HUES6 (cell line): ENCODE results near the gene TBC1D13.

Experiments
- H3K27ac ChIP-seq: 2 replicates; pipeline ENCODE4 v1.7.0; 2013; ENCODE audit warnings: low read depth, mild to moderate bottlenecking, low read length, inconsistent platforms
- H3K27me3 ChIP-seq: 2 replicates; pipeline ENCODE4 v1.6.1; 2013; ENCODE audit warnings: low read length; ENCODE audit not compliant: control insufficient read depth, insufficient read depth
- H3K36me3 ChIP-seq: 2 replicates; pipeline ENCODE4 v1.6.1; 2013; ENCODE audit warnings: low read length; ENCODE audit not compliant: control insufficient read depth, insufficient read depth
- H3K4me1 ChIP-seq: 2 replicates; pipeline ENCODE4 v1.6.1; 2013; ENCODE audit warnings: low read length; ENCODE audit not compliant: control insufficient read depth, insufficient read depth
- H3K4me3 ChIP-seq: 2 replicates; pipeline ENCODE4 v1.5.1; 2013; ENCODE audit warnings: low read depth, low read length
- H3K9ac ChIP-seq: one replicate; pipeline ENCODE4 v1.6.1; 2013; ENCODE audit warnings: mild to moderate bottlenecking, low read length
- H3K9me3 ChIP-seq: 2 replicates; pipeline ENCODE4 v1.6.1; 2013; ENCODE audit warnings: low read depth, low read length; ENCODE audit not compliant: control insufficient read depth, insufficient read depth

TBC1D13 gene

DNA sequence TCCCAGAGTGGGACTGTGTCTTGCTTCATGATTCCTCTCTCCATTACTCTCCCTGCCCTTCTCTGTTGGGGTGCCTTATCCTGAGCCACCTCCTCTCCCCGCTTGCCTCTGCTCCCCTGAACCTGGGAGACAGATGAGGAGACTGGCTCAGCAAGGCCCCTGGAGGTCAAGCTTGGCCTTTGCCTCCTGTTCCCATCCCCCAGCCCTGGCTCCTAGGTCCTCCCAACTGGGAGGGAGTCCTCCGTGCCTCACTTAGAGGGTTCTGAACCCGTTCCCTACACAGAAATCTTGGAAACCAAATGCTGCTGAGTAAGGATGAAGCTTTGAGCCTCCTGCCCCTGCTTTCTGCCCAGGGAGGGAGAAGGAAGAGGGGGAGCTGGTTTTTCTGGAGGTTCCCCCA is 21.5 kb downstream of the TBC1D13 start:
- H3K4me3 ChIP-seq: no peak overlapping the region
- H3K27me3 ChIP-seq: no peaks in the 10 kb centered on the region
- peaks cover 48% of the 10 kb centered on the region for H3K36me3 ChIP-seq
- no peak overlapping the region for H3K27ac ChIP-seq
- no peaks in the 10 kb centered on the region for H3K4me1 ChIP-seq
- H3K9ac ChIP-seq: no peak overlapping the region
- H3K9me3 ChIP-seq: no peaks in the 10 kb centered on the region

DNA sequence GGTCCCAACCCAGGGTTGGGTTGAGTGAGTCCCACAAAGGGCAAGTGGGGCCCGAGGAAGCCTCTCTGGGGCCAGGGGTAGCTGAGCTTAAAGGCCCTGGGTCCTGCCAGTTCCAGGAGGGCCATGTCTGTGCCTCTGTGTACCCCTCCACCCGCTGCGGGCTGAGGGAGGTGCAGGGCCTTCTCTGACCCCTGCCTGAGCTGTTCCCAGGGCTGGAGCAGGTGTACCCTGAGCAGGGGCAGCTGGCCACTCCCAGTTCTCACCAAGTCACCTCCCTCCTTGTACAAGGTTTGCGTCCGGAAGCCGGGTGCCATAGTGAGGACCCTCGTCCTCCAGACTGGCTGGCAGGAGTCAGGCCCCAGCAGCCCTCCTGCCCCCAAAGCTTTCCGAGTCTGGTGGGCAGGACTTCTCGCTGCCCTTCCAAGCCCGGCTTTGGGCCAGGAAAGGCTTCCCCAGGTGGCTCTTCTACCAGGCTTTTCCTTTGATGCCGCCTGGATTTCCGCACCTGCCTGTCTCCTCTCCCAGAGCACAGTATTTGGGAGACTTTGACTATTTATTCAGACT is 22.1 kb downstream of the TBC1D13 start:
- Histone ChIP-seq H3K36me3 (peaks cover 42% of the 10 kb centered on the region), H3K27ac (no peak overlapping the region), H3K4me3 (no peak overlapping the region), H3K4me1 (no peaks in the 10 kb centered on the region), H3K9me3 (no peaks in the 10 kb centered on the region), H3K9ac (no peak overlapping the region), H3K27me3 (no peaks in the 10 kb centered on the region)

DNA sequence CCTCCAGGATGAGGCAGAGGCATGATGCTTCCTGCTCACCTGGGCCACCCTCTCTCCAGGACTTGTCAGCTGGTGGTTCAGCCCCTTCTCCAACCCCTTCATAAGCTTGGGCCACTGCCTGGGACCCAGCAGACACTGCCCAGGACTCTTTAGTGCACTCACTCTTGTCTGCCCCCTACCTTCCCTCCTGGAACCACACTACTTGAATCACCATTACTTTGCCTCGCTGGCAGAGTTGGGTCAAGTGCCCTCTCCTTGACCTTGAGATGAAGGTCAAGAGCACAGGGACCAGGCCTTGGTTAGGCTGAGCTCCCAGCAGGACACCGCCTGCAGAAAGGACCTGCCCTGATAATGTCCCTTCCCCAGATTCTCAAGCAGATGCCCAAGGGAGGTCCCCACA is 22.8 kb downstream of the TBC1D13 start:
- H3K9ac ChIP-seq: no peak overlapping the region
- H3K36me3 ChIP-seq: peaks cover 41% of the 10 kb centered on the region
- H3K4me3 ChIP-seq: no peak overlapping the region
- no peaks in the 10 kb centered on the region for H3K9me3 ChIP-seq
- no peak overlapping the region for H3K27ac ChIP-seq
- no peaks in the 10 kb centered on the region for H3K4me1 ChIP-seq
- H3K27me3 ChIP-seq: no peaks in the 10 kb centered on the region

DNA sequence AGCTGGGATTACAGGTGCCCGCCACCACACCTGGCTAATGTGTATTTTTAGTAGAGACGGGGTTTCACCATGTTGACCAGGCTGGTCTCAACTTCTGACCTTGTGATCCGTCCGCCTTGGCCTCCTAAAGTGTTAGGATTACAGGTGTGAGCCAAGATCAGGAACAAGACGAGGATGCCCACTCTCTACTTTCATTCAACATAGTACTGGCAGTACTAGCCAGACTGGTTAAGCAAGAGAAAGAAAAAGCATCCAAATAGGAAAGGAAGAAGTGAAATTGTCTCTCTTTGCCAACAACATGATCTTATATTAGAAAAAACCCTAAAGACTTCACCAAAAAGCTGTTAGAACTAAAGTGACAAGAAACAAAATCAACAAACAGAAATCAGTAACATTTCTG is 23.8 kb downstream of the TBC1D13 start:
- Histone ChIP-seq H3K4me1 (no peaks in the 10 kb centered on the region), H3K27ac (no peak overlapping the region), H3K36me3 (peaks cover 31% of the 10 kb centered on the region), H3K9me3 (no peaks in the 10 kb centered on the region), H3K4me3 (no peak overlapping the region), H3K27me3 (no peaks in the 10 kb centered on the region), H3K9ac (no peak overlapping the region)

DNA sequence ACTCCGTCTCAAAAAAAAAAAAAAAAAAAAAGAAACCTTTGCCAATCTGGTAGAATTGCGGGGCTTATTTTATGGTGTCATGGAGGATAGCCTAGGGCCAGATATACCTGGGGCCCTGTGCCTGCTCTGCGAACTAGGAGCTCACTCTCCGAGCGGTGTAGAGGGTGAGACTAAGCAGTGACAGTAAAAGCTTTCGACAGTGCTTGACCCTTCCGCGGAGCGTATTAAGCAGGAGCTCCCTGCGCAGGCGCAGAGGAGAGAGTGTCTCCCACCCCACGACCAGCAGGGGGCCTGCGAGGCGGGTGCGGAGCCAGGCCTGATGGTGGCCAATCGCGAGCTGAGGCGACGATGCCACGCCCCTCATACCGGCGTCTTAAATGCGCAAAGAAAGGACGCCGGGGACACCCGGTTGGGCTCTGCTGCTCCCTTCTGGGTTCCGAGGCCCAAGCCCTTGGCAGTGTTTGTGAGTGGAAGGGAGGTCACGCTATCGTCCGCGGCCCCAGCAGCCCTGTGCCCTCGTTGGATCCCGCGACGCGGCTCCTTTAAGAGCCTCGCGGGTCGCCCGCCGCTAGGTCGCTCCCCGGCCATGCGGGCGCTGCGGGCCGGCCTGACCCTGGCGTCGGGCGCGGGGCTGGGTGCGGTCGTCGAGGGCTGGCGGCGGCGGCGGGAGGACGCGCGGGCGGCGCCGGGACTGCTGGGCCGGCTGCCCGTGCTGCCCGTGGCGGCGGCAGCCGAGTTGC is 31.2 kb downstream of the TBC1D13 start, which contains the start of gene ENDOG:
Gene ENDOG (plus strand): TSS at position 402 of the 740 bp plus-strand sequence. CDS start 185 bp downstream, at position 587.
- Histone ChIP-seq H3K4me1 (peaks cover 11% of the 10 kb centered on the region), H3K9me3 (no peaks in the 10 kb centered on the region), H3K27me3 (no peaks in the 10 kb centered on the region), H3K4me3 (peak within 1 kb of the TSS; percentile 83), H3K27ac (no peak within 1 kb of the TSS), H3K9ac (peak within 1 kb of the TSS; percentile 69), H3K36me3 (peaks cover 30% of the 10 kb centered on the region)

DNA sequence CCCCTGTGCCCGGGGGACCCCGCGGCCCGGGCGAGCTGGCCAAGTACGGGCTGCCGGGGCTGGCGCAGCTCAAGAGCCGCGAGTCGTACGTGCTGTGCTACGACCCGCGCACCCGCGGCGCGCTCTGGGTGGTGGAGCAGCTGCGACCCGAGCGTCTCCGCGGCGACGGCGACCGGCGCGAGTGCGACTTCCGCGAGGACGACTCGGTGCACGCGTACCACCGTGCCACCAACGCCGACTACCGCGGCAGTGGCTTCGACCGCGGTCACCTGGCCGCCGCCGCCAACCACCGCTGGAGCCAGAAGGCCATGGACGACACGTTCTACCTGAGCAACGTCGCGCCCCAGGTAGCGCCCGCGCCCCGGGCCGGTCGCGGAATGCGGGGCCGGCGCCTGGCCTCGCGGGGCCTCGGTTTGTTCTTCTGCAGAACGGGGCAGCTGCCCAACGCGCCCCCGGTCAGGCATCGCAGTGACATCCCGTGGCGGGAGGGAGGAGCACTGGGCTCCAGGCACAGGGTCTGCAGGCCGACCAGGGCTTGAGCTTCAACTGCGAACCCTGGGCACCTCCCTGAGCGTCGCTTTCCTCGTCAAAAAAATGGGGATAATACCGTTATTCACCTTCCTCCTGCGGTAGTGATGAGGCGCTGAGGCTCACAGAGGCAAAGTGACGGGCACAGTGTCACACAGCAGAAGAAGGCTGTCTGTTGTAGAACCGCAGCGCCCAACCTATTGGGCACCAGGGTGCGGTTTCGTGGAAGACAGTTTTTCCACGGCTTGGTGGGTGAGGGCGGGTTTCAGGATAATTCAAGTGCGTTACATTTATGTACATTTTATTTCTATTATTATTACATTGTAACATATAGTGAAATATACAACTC is 32.0 kb downstream of the TBC1D13 start:
- peaks cover 38% of the 10 kb centered on the region for H3K36me3 ChIP-seq
- H3K9me3 ChIP-seq: no peaks in the 10 kb centered on the region
- H3K9ac ChIP-seq: peak overlapping the region; percentile 69
- H3K27ac ChIP-seq: no peak overlapping the region
- no peaks in the 10 kb centered on the region for H3K27me3 ChIP-seq
- peaks cover 11% of the 10 kb centered on the region for H3K4me1 ChIP-seq
- peak overlapping the region; percentile 83 for H3K4me3 ChIP-seq

DNA sequence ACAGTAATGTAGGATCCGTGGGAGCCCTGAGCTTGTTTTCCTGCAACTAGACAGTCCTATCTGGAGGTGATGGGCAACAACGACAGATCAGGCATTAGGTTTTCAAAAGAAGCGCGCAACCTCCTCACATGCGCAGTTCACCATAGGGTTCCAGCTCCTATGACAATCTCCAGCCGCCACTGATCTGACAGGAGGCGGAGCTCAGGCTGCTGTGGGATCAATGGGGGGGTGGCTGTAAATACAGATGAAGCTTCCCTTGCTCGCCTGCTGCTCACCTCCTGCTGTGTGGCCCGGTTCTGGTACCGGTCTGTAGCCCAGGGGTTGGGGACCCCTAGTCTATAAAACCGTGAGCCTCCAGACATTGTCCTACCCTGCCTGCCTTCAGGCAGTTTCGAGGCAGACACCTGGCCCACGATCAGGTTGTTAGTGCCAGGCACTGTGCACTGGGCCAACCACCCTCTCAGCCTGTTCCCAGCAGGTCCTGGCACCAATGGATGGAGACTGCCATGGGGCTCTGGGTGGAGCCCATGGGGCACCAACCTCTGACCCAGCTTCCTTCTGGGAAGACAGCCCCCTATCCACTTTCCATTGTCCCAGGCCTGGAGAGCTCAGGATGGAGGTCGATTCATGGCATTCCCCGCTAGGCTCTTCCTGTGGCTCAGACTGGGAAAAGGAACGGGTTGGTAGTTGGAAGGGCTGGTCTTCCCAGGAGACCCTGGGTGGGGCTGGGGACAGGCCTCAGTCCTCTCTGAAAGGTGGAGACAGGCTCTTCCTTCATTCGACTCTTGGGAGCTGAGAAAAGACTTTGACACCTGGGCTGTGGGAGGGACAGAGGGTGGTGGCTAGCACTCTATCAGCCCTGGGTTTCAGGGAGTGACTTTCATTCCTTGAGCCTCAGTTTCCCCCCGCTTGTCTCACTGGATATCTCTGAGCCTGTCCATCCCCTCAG is 32.9 kb downstream of the TBC1D13 start:
- Histone ChIP-seq H3K4me3 (peak overlapping the region; percentile 83; the same call in 1 of the 2 replicates), H3K27me3 (no peaks in the 10 kb centered on the region), H3K27ac (no peak overlapping the region), H3K4me1 (peaks cover 11% of the 10 kb centered on the region), H3K9me3 (no peaks in the 10 kb centered on the region), H3K9ac (no peak overlapping the region), H3K36me3 (peaks cover 47% of the 10 kb centered on the region)

DNA sequence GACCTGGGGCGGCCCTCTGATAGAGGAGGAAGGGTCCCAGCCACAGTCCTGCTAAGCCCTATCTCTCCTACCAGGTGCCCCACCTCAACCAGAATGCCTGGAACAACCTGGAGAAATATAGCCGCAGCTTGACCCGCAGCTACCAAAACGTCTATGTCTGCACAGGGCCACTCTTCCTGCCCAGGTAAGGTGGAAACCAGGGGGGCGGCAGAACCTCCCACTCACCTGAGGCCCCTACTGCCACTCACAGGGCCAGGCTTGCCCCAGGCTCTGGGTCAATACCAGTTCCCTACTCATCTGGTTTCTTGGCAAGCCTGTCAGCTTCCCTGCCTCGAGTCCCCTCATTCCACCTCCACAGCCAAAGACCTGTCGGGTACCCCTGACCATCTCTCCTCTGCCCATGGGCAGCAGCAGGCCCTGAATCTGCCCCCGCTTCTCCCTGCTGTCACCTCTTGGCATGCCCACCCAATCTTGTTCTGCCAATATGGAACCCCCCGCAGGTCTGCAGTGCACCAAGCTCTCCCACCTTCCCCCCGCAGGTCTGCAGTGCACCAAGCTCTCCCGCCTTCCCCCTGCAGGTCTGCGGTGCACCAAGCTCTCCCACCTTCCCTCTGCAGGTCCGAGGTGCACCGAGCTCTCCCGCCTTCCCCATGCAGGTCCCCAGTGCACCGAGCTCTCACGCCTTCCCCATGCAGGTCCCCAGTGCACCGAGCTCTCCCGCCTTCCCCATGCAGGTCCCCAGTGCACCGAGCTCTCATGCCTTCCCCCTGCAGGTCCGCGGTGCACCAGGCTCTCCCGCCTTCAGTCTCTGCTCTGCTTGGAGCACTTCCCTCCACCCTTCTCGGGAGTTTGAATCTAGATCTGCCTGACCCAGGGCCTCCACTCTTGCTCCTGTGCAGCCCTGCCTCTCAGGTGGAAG is 33.9 kb downstream of the TBC1D13 start:
- peaks cover 11% of the 10 kb centered on the region for H3K4me1 ChIP-seq
- no peaks in the 10 kb centered on the region for H3K9me3 ChIP-seq
- H3K36me3 ChIP-seq: peaks cover 57% of the 10 kb centered on the region
- H3K27ac ChIP-seq: no peak overlapping the region
- H3K9ac ChIP-seq: no peak overlapping the region
- no peaks in the 10 kb centered on the region for H3K27me3 ChIP-seq
- no peak overlapping the region for H3K4me3 ChIP-seq

DNA sequence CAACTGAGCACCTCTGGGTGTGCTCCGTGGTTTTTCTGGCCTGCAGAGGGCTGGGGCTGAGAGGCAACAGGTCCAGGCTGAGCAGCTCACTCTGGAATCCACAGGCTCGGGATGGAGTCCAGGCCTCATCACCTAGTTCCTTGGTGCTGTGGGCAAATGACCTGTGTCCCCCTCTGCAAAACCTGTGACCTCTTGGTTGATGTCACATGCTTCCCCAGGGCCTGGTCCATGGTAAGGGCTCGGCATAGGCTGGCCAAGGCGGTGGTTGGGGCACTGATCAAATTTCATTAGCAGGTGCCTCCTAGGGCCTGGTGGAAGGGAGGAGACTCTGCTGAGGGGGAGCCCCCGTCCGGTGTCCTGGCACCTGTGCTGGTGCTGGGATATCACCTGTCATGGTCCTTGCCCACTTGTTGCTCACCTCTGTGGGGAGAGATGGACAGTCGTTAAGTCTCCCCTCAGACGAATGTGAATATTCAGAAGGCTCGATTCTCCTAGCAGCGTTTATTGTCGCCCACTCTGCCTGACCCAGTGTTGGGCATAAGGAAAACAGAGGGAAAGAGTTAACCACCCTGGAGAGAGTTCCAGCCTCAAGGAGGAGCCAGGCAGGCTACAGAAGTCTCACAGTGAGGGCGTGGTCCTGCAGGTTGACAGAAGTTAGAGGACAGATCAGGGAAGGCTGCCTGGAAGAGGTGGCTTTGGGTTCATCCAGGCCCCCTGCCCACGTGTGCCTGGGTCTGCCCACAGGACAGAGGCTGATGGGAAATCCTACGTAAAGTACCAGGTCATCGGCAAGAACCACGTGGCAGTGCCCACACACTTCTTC is 34.7 kb downstream of the TBC1D13 start:
- Histone ChIP-seq H3K27me3 (no peaks in the 10 kb centered on the region), H3K9ac (no peak overlapping the region), H3K9me3 (no peaks in the 10 kb centered on the region), H3K4me1 (peaks cover 11% of the 10 kb centered on the region), H3K4me3 (no peak overlapping the region), H3K36me3 (peaks cover 65% of the 10 kb centered on the region), H3K27ac (no peak overlapping the region)
